Measurements from ENCODE around the gene THBS2.

- TF ChIP-seq CTCF (conservative IDR thresholded peaks at IDR 0.05; ENCODE audit: low read length), result no peak
- TF ChIP-seq EZH2phosphoT487 (IDR thresholded peaks at IDR 0.05; ENCODE audit: borderline replicate concordance, low read depth, low read length), result no peak
Observed at GRCh38 chr6:169288591-169288990, 34.9 kb upstream of the THBS2 start.

Data from OCI-LY7 (cell line).